ENCODE results near the gene AP2A2. TPM values are rescaled to one million over a fixed set of nuclear protein-coding genes. Genes with fewer than 3 reads are reported as not detected.

The AP2A2 gene
- polyA plus RNA-seq, 4 donors: 30.5 to 67.3 (median 45.0) TPM

GRCh38 chr11:963852-964251, 38.2 kb downstream of the AP2A2 start:
- H3K27ac ChIP-seq (ENCODE audit: low read depth in 1 of 3, low read length in 2 of 3): no peak overlapping the region
- peaks cover 0 to 2% of the 10 kb centered on the region in 2 donors for H3K9me3 ChIP-seq (ENCODE audit: control insufficient read depth in 2 of 2, insufficient read depth in 1 of 2, low read depth in 1 of 2, low read length in 1 of 2)
- FAIRE-seq (no peak), DNase-seq (no peak)
- WGBS, 3 donors: 95 to 96% (median 96%) methylated on average over 7 of the region's 7 CpGs
- no peaks in the 10 kb centered on the region for H3K27me3 ChIP-seq (ENCODE audit: control insufficient read depth in 3 of 3, insufficient read depth in 3 of 3, low read length in 3 of 3)
- no peak overlapping the region for H3K4me3 ChIP-seq (ENCODE audit: low read depth in 1 of 3, low read length in 3 of 3)
- peaks cover 3 to 71% (median 6%) of the 10 kb centered on the region in 3 donors for H3K36me3 ChIP-seq (ENCODE audit: control insufficient read depth in 3 of 3, insufficient read depth in 2 of 3, low read depth in 1 of 3, low read length in 3 of 3)
- peaks cover 0 to 2% (median 0%) of the 10 kb centered on the region in 3 donors for H3K4me1 ChIP-seq (ENCODE audit: control insufficient read depth in 3 of 3, insufficient read depth in 2 of 3, low read depth in 1 of 3, low read length in 2 of 3)

GRCh38 chr11:965206-965775, 39.6 kb downstream of the AP2A2 start:
- FAIRE-seq (no peak), DNase-seq (no peak)
- H3K4me3 ChIP-seq (ENCODE audit: low read depth in 1 of 3, low read length in 3 of 3): no peak overlapping the region
- no peak overlapping the region for H3K27ac ChIP-seq (ENCODE audit: low read depth in 1 of 3, low read length in 2 of 3)
- 90 to 96% (median 90%) methylated on average over 13 of the region's 13 CpGs for WGBS, 3 donors
- H3K9me3 ChIP-seq (ENCODE audit: control insufficient read depth in 2 of 2, insufficient read depth in 1 of 2, low read depth in 1 of 2, low read length in 1 of 2): peaks cover 0 to 2% of the 10 kb centered on the region in 2 donors
- peaks cover 5 to 71% (median 6%) of the 10 kb centered on the region in 3 donors for H3K36me3 ChIP-seq (ENCODE audit: control insufficient read depth in 3 of 3, insufficient read depth in 2 of 3, low read depth in 1 of 3, low read length in 3 of 3)
- no peaks in the 10 kb centered on the region for H3K27me3 ChIP-seq (ENCODE audit: control insufficient read depth in 3 of 3, insufficient read depth in 3 of 3, low read length in 3 of 3)
- H3K4me1 ChIP-seq (ENCODE audit: control insufficient read depth in 3 of 3, insufficient read depth in 2 of 3, low read depth in 1 of 3, low read length in 2 of 3): no peaks in the 10 kb centered on the region

GRCh38 chr11:967995-968751, 42.5 kb downstream of the AP2A2 start:
- Histone ChIP-seq H3K4me3 (ENCODE audit: low read depth in 1 of 3, low read length in 3 of 3) (no peak overlapping the region), H3K27me3 (ENCODE audit: control insufficient read depth in 3 of 3, insufficient read depth in 3 of 3, low read length in 3 of 3) (no peaks in the 10 kb centered on the region), H3K4me1 (ENCODE audit: control insufficient read depth in 3 of 3, insufficient read depth in 2 of 3, low read depth in 1 of 3, low read length in 2 of 3) (no peaks in the 10 kb centered on the region), H3K27ac (ENCODE audit: low read depth in 1 of 3, low read length in 2 of 3) (no peak overlapping the region), H3K36me3 (ENCODE audit: control insufficient read depth in 3 of 3, insufficient read depth in 2 of 3, low read depth in 1 of 3, low read length in 3 of 3) (peaks cover 5 to 79% (median 11%) of the 10 kb centered on the region in 3 donors), H3K9me3 (ENCODE audit: control insufficient read depth in 2 of 2, insufficient read depth in 1 of 2, low read depth in 1 of 2, low read length in 1 of 2) (peaks cover 0 to 2% of the 10 kb centered on the region in 2 donors)
- FAIRE-seq (no peak), DNase-seq (no peak)
- 87 to 92% (median 90%) methylated on average over 30 to 31 of the region's 31 CpGs for WGBS, 3 donors

GRCh38 chr11:968822-969221, 43.2 kb downstream of the AP2A2 start:
- H3K36me3 ChIP-seq (ENCODE audit: control insufficient read depth in 3 of 3, insufficient read depth in 2 of 3, low read depth in 1 of 3, low read length in 3 of 3): peaks cover 2 to 80% (median 14%) of the 10 kb centered on the region in 3 donors
- H3K4me1 ChIP-seq (ENCODE audit: control insufficient read depth in 3 of 3, insufficient read depth in 2 of 3, low read depth in 1 of 3, low read length in 2 of 3): no peaks in the 10 kb centered on the region
- FAIRE-seq: no peak
- no peaks in the 10 kb centered on the region for H3K27me3 ChIP-seq (ENCODE audit: control insufficient read depth in 3 of 3, insufficient read depth in 3 of 3, low read length in 3 of 3)
- peaks cover 0 to 2% of the 10 kb centered on the region in 2 donors for H3K9me3 ChIP-seq (ENCODE audit: control insufficient read depth in 2 of 2, insufficient read depth in 1 of 2, low read depth in 1 of 2, low read length in 1 of 2)
- 92 to 95% (median 94%) methylated on average over 14 of the region's 14 CpGs for WGBS, 3 donors
- H3K27ac ChIP-seq (ENCODE audit: low read depth in 1 of 3, low read length in 2 of 3): no peak overlapping the region
- H3K4me3 ChIP-seq (ENCODE audit: low read depth in 1 of 3, low read length in 3 of 3): no peak overlapping the region
- DNase-seq: no peak

GRCh38 chr11:969651-970205, 44.1 kb downstream of the AP2A2 start:
- no peaks in the 10 kb centered on the region for H3K9me3 ChIP-seq (ENCODE audit: control insufficient read depth in 2 of 2, insufficient read depth in 1 of 2, low read depth in 1 of 2, low read length in 1 of 2)
- H3K4me3 ChIP-seq (ENCODE audit: low read depth in 1 of 3, low read length in 3 of 3): no peak overlapping the region
- FAIRE-seq (no peak), DNase-seq (no peak)
- 86 to 92% (median 89%) methylated on average over 9 of the region's 9 CpGs for WGBS, 3 donors
- H3K27ac ChIP-seq (ENCODE audit: low read depth in 1 of 3, low read length in 2 of 3): no peak overlapping the region
- H3K27me3 ChIP-seq (ENCODE audit: control insufficient read depth in 3 of 3, insufficient read depth in 3 of 3, low read length in 3 of 3): no peaks in the 10 kb centered on the region
- peaks cover 2 to 80% (median 14%) of the 10 kb centered on the region in 3 donors for H3K36me3 ChIP-seq (ENCODE audit: control insufficient read depth in 3 of 3, insufficient read depth in 2 of 3, low read depth in 1 of 3, low read length in 3 of 3)
- no peaks in the 10 kb centered on the region for H3K4me1 ChIP-seq (ENCODE audit: control insufficient read depth in 3 of 3, insufficient read depth in 2 of 3, low read depth in 1 of 3, low read length in 2 of 3)

GRCh38 chr11:970319-970871, 44.7 kb downstream of the AP2A2 start:
- Histone ChIP-seq H3K4me1 (ENCODE audit: control insufficient read depth in 3 of 3, insufficient read depth in 2 of 3, low read depth in 1 of 3, low read length in 2 of 3) (no peaks in the 10 kb centered on the region), H3K27ac (ENCODE audit: low read depth in 1 of 3, low read length in 2 of 3) (no peak overlapping the region), H3K27me3 (ENCODE audit: control insufficient read depth in 3 of 3, insufficient read depth in 3 of 3, low read length in 3 of 3) (no peaks in the 10 kb centered on the region), H3K36me3 (ENCODE audit: control insufficient read depth in 3 of 3, insufficient read depth in 2 of 3, low read depth in 1 of 3, low read length in 3 of 3) (peaks cover 2 to 86% (median 19%) of the 10 kb centered on the region in 3 donors), H3K4me3 (ENCODE audit: low read depth in 1 of 3, low read length in 3 of 3) (no peak overlapping the region), H3K9me3 (ENCODE audit: control insufficient read depth in 2 of 2, insufficient read depth in 1 of 2, low read depth in 1 of 2, low read length in 1 of 2) (no peaks in the 10 kb centered on the region)
- WGBS, 3 donors: 76 to 90% (median 84%) methylated on average over 26 of the region's 26 CpGs
- no peak for DNase-seq
- no peak for FAIRE-seq

GRCh38 chr11:971092-971690, 45.5 kb downstream of the AP2A2 start:
- no peak for FAIRE-seq
- Histone ChIP-seq H3K4me3 (ENCODE audit: low read depth in 1 of 3, low read length in 3 of 3) (no peak overlapping the region), H3K4me1 (ENCODE audit: control insufficient read depth in 3 of 3, insufficient read depth in 2 of 3, low read depth in 1 of 3, low read length in 2 of 3) (peaks cover 0 to 4% (median 0%) of the 10 kb centered on the region in 3 donors), H3K36me3 (ENCODE audit: control insufficient read depth in 3 of 3, insufficient read depth in 2 of 3, low read depth in 1 of 3, low read length in 3 of 3) (peaks cover 2 to 86% (median 21%) of the 10 kb centered on the region in 3 donors), H3K27ac (ENCODE audit: low read depth in 1 of 3, low read length in 2 of 3) (no peak overlapping the region), H3K9me3 (ENCODE audit: control insufficient read depth in 2 of 2, insufficient read depth in 1 of 2, low read depth in 1 of 2, low read length in 1 of 2) (no peaks in the 10 kb centered on the region), H3K27me3 (ENCODE audit: control insufficient read depth in 3 of 3, insufficient read depth in 3 of 3, low read length in 3 of 3) (no peaks in the 10 kb centered on the region)
- DNase-seq: no peak
- 75 to 79% (median 79%) methylated on average over 9 to 12 of the region's 12 CpGs for WGBS, 3 donors

GRCh38 chr11:971731-972365, 46.2 kb downstream of the AP2A2 start:
- WGBS, 3 donors: 92 to 96% (median 94%) methylated on average over 31 of the region's 31 CpGs
- DNase-seq: no peak
- no peak for FAIRE-seq
- H3K27ac ChIP-seq (ENCODE audit: low read depth in 1 of 3, low read length in 2 of 3): no peak overlapping the region
- H3K4me1 ChIP-seq (ENCODE audit: control insufficient read depth in 3 of 3, insufficient read depth in 2 of 3, low read depth in 1 of 3, low read length in 2 of 3): peaks cover 0 to 6% (median 0%) of the 10 kb centered on the region in 3 donors
- no peaks in the 10 kb centered on the region for H3K27me3 ChIP-seq (ENCODE audit: control insufficient read depth in 3 of 3, insufficient read depth in 3 of 3, low read length in 3 of 3)
- peaks cover 2 to 88% (median 23%) of the 10 kb centered on the region in 3 donors for H3K36me3 ChIP-seq (ENCODE audit: control insufficient read depth in 3 of 3, insufficient read depth in 2 of 3, low read depth in 1 of 3, low read length in 3 of 3)
- no peak overlapping the region for H3K4me3 ChIP-seq (ENCODE audit: low read depth in 1 of 3, low read length in 3 of 3)
- no peaks in the 10 kb centered on the region for H3K9me3 ChIP-seq (ENCODE audit: control insufficient read depth in 2 of 2, insufficient read depth in 1 of 2, low read depth in 1 of 2, low read length in 1 of 2)

All from small intestine (tissue), 7 donors.